Measurements from ENCODE around the gene TAPT1.
"Not testable (repeated sequence)": the region's sequence is repeated elsewhere in the genome, so short reads cannot be mapped to it uniquely, and the experiment has no call there.

The TAPT1 gene, protein sequence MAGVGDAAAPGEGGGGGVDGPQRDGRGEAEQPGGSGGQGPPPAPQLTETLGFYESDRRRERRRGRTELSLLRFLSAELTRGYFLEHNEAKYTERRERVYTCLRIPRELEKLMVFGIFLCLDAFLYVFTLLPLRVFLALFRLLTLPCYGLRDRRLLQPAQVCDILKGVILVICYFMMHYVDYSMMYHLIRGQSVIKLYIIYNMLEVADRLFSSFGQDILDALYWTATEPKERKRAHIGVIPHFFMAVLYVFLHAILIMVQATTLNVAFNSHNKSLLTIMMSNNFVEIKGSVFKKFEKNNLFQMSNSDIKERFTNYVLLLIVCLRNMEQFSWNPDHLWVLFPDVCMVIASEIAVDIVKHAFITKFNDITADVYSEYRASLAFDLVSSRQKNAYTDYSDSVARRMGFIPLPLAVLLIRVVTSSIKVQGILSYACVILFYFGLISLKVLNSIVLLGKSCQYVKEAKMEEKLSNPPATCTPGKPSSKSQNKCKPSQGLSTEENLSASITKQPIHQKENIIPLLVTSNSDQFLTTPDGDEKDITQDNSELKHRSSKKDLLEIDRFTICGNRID

GRCh38 chr4:16225863-16226815 is at the start of gene TAPT1:
TSS of gene TAPT1 (minus strand) at chr4:16226471. CDS start at chr4:16226457, 14 bp downstream.
- peak; percentile 50 to 53 for DNase-seq (ENCODE audit: low read depth in 2 of 2)

- DNase-seq (ENCODE audit: low read depth in 2 of 2), result no peak
These were observed 45.1 kb upstream of the TAPT1 start for GRCh38 chr4:16271411-16271810.

DNA sequence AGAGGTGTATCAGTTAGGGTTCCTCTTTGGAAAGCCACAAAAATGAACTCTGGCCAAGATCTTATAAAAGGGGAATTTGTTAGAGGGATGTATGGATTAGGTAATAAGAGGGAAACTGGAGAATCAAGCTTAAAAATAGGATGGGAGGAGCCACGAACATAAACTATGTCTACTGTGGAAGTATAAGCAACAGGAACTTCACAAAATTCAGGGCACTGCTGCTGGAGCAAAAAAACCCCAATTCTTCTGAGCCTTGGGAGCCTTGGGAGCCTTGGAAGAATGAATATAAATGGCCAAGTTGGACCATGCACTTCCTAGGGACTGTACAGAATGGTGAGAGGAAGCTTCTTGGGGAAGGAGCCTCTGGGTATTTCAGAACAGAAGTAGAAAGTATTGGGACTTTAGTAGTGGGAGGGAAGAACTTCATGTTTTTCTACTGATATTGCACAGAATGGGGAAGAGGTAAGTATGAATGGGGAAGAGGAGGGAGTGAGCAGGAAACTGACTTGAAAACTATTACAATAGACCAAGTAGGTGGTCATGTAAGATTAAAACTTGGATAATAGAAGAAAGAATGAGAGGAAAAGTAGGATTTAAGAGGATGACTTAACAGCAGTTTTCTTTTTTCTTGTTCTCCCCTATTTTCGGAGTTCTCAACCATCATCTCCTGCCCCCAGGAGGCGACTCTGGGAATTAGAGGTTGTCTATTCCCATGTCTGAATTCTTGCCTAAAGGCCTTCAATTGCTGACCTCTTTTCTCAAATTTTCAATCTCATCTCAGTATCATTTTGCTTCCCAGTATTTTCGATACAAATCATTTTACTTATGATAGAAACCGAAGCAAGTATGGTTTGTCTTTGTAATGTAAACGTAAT is 44.4 kb upstream of the TAPT1 start:
- DNase-seq (ENCODE audit: low read depth in 2 of 2), result no peak

GRCh38 chr4:16269742-16270453 is 43.6 kb upstream of the TAPT1 start:
- DNase-seq (ENCODE audit: low read depth in 2 of 2), result not testable (repeated sequence)

- no peak for DNase-seq (ENCODE audit: low read depth in 2 of 2)
These were observed 43.0 kb upstream of the TAPT1 start for GRCh38 chr4:16269240-16269639.

GRCh38 chr4:16268290-16268689 is 42.0 kb upstream of the TAPT1 start:
- DNase-seq (ENCODE audit: low read depth in 2 of 2), result no peak

DNA sequence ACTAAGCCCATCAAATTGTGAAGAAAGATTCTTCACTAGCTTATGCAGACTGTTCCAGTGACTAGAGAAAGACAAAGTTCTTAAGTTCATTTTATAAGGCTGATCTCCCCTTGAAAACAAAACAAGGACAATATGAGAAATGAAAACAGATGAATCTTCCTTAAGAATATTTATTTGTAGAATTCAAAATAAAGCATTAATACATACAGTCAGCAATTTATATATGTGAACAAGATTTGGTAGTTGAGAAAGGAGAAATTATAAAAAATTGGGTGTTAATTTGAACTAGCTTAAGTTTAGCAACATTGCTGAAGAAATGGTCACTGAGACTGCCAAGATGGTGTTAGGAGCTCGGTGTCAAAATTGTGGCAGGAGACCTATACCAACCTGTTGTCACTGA is 41.4 kb upstream of the TAPT1 start:
- DNase-seq (ENCODE audit: low read depth in 2 of 2), result no peak

- DNase-seq (ENCODE audit: low read depth in 2 of 2), result no peak
These were observed 39.5 kb upstream of the TAPT1 start for GRCh38 chr4:16265820-16266219.

DNA sequence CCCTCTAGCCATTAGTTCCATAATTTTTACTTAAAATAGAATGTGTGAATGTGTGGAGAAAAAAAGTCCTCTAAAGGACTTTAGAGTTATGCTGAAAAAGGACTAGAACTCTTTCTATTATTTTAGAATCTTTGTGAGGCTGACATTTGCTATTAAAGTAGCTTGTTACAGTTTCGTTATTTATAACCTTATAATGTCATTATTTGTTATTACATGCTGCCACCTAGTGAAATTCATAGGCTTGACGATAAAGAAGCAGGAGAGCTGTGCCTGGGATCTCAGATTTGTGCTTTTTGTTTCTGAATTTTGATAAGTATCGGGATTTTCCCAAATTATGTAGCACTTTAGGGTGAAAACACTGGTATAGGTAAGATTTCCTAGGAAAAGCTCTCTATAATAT is 38.5 kb upstream of the TAPT1 start:
- DNase-seq (ENCODE audit: low read depth in 2 of 2), result no peak

GRCh38 chr4:16263056-16263455 is 36.8 kb upstream of the TAPT1 start:
- no peak for DNase-seq (ENCODE audit: low read depth in 2 of 2)

DNA sequence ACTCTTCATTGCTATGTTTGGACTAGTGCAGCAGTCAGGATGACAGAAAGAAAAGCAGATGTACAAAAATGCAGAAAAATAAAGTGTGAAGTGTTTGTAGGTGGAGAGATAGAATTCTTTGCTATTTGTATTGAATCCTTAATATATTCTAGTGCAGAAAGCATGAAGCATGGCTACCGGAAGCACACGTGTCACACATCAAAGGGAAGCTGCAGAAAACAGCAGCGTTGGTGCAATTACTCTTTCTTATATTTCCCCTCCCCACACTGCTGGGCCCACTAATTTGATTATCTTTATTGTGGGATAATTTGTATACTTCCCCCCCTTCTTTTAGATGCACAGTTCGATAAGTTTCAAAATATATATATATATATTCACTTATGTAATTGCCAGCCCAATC is 35.9 kb upstream of the TAPT1 start:
- no peak for DNase-seq (ENCODE audit: low read depth in 2 of 2)

- DNase-seq (ENCODE audit: low read depth in 2 of 2), result no peak
These were observed 35.1 kb upstream of the TAPT1 start for GRCh38 chr4:16261313-16261878.

GRCh38 chr4:16259889-16260246 is 33.6 kb upstream of the TAPT1 start:
- DNase-seq (ENCODE audit: low read depth in 2 of 2), result no peak

- no peak for DNase-seq (ENCODE audit: low read depth in 2 of 2)
These were observed 33.1 kb upstream of the TAPT1 start for GRCh38 chr4:16259241-16259888.

- no peak for DNase-seq (ENCODE audit: low read depth in 2 of 2)
These were observed 31.3 kb upstream of the TAPT1 start for GRCh38 chr4:16257611-16258010.

DNA sequence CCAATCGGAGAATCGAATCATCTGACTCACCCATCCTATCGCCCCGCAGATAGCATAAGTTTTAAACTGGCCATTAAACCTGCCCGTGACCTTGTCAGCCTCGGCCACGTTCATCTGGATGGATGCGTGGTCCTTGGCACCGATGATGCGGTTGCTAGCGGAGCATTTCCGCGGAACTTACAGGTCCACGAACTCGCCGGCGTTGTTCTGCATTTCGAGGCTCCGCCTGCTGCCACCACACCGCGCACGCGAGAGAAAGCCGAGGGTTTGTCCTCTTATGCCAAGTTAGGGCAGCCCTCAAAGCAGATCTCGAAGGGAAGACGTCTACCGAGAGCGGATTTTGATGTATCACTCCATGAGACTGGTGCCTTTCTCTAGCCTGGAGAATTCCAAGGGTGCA is 30.1 kb upstream of the TAPT1 start:
- no peak for DNase-seq (ENCODE audit: low read depth in 2 of 2)

- DNase-seq (ENCODE audit: low read depth in 2 of 2), result no peak
These were observed 29.5 kb upstream of the TAPT1 start for GRCh38 chr4:16255730-16256129.

GRCh38 chr4:16253127-16253960 is 27.1 kb upstream of the TAPT1 start:
- no peak for DNase-seq (ENCODE audit: low read depth in 2 of 2)
